B cell (primary cell): ENCODE measurements around the gene CCDC126. TPM values are rescaled to one million over a fixed set of nuclear protein-coding genes. Genes with fewer than 3 reads are reported as not detected.

Experiments
- ATAC-seq: fragments of 200-7000 bp; cut with Tn5 transposase; one replicate; pipeline ENCODE4 v1.10.0; 2021; ENCODE audit warnings: low read depth, mild to moderate bottlenecking, moderate number of reproducible peaks, moderate library complexity
- CTCF ChIA-PET: fragments of 350-600 bp; sonication (Branson Sonifier 250); formaldehyde crosslinking; loops from one replicate; lab custom pipeline; 2021; ENCODE audit warnings: antibody characterized with exemption, inconsistent platforms; lab: Charles Lee
- POLR2A ChIA-PET: fragments of 350-600 bp; sonication (Branson Sonifier 250); formaldehyde crosslinking; loops from one replicate; lab custom pipeline; 2021; ENCODE audit warnings: antibody characterized with exemption; lab: Charles Lee
- DNase-seq: peaks from one replicate; pipeline ENCODE4 v3.0.0; 2013
- H2AFZ ChIP-seq: 2 replicates; pipeline ENCODE4 v1.6.1; 2012; ENCODE audit warnings: mild to moderate bottlenecking, low read depth, low read length; ENCODE audit not compliant: insufficient read depth, poor library complexity, severe bottlenecking
- H3K27ac ChIP-seq, 2 donors: 1 replicate in 1 of 2; 2 replicates in 1 of 2; pipeline ENCODE4 v1.5.1; 2012 to 2013; ENCODE audit warnings: low read length in 2 of 2, mild to moderate bottlenecking in 2 of 2, moderate library complexity in 1 of 2
- H3K27me3 ChIP-seq, 4 experiments: fragments of 200-600 bp in 1 of 4; sonication (generic) in 1 of 4; replicated peaks in 1 of 4; 1 replicate in 2 of 4; 2 replicates in 2 of 4; pipeline versions ENCODE4 v1.6.1 to v1.7.0; 2013 to 2016; ENCODE audit warnings: low read length in 3 of 4, mild to moderate bottlenecking in 2 of 4, mixed read lengths in 1 of 4, moderate library complexity in 1 of 4; ENCODE audit not compliant: insufficient read depth in 4 of 4, control insufficient read depth in 3 of 4; ENCODE audit errors: control extremely low read depth in 1 of 4
- H3K36me3 ChIP-seq, 2 experiments: replicated peaks in 1 of 2; 1 replicate in 1 of 2; 2 replicates in 1 of 2; pipeline versions ENCODE4 v1.6.1 to v1.7.1; 2013; ENCODE audit warnings: low read length in 1 of 2; ENCODE audit not compliant: insufficient read depth in 2 of 2, control insufficient read depth in 1 of 2; ENCODE audit errors: control extremely low read depth in 1 of 2, extremely low read depth in 1 of 2
- H3K4me1 ChIP-seq, 2 donors: fragments of 200-600 bp in 1 of 2; sonication (generic) in 1 of 2; 1 replicate in 1 of 2; 2 replicates in 1 of 2; pipeline versions ENCODE4 v1.5.1 to v1.6.1; 2013 to 2017; ENCODE audit warnings: low read length in 2 of 2; ENCODE audit not compliant: control insufficient read depth in 2 of 2, insufficient read depth in 2 of 2
- H3K4me2 ChIP-seq: replicated peaks from 2 replicates; pipeline ENCODE3; 2012; ENCODE audit warnings: mild to moderate bottlenecking, low read depth, low read length; ENCODE audit not compliant: poor library complexity, severe bottlenecking
- H3K4me3 ChIP-seq, 5 experiments: fragments of 200-600 bp in 1 of 5; sonication (generic) in 1 of 5; 1 replicate in 3 of 5; 2 replicates in 2 of 5; pipeline versions ENCODE4 v1.5.1 to v1.7.0; 2011 to 2016; ENCODE audit warnings: low read length in 4 of 5, mild to moderate bottlenecking in 4 of 5, low read depth in 2 of 5, control low read depth in 1 of 5, moderate library complexity in 1 of 5; ENCODE audit not compliant: insufficient read depth in 1 of 5; ENCODE audit errors: control extremely low read depth in 1 of 5, extremely low read depth in 1 of 5
- H3K79me2 ChIP-seq: fragments of 200-600 bp; sonication (generic); one replicate; pipeline ENCODE4 v1.6.0; 2016; ENCODE audit warnings: low read length; ENCODE audit not compliant: control insufficient read depth, insufficient read depth
- H3K9ac ChIP-seq: fragments of 200-600 bp; sonication (generic); 2 replicates; pipeline ENCODE4 v1.6.1; 2017; ENCODE audit warnings: mild to moderate bottlenecking, low read length, moderate library complexity
- H3K9me3 ChIP-seq, 3 donors: one replicate each; pipeline versions ENCODE4 v1.6.1 to v1.7.1; 2013; ENCODE audit warnings: low read length in 2 of 3; ENCODE audit not compliant: control insufficient read depth in 2 of 3, insufficient read depth in 1 of 3; ENCODE audit errors: control extremely low read depth in 1 of 3
- H4K20me1 ChIP-seq: 2 replicates; pipeline ENCODE4 v1.6.0; 2012; ENCODE audit warnings: mild to moderate bottlenecking, low read length; ENCODE audit not compliant: insufficient read depth, control insufficient read depth, poor library complexity, severe bottlenecking
- H3K27ac Mint-ChIP-seq: one replicate; pipeline ENCODE4 v1.8.0; 2021; ENCODE audit warnings: mixed read lengths
- H3K27me3 Mint-ChIP-seq: one replicate; pipeline ENCODE4 v1.8.0; 2021; ENCODE audit warnings: mixed read lengths
- H3K4me1 Mint-ChIP-seq: one replicate; pipeline ENCODE4 v1.8.0; 2021; ENCODE audit warnings: mixed read lengths
- H3K4me3 Mint-ChIP-seq: one replicate; pipeline ENCODE4 v1.8.0; 2021; ENCODE audit warnings: mixed read lengths
- H3K9me3 Mint-ChIP-seq: one replicate; pipeline ENCODE4 v1.8.0; 2022; ENCODE audit warnings: mixed read lengths; ENCODE audit not compliant: insufficient read depth
- CTCF ChIP-seq: fragments of 200-600 bp; IDR thresholded peaks from one replicate; pipeline ENCODE4 v1.8.0; 2022; ENCODE audit warnings: antibody characterized with exemption, mild to moderate bottlenecking
- EZH2 ChIP-seq: IDR thresholded peaks from 2 replicates; pipeline ENCODE4 v1.6.1; 2012; ENCODE audit warnings: borderline replicate concordance, low read depth, mild to moderate bottlenecking, moderate library complexity, low read length; ENCODE audit not compliant: insufficient read depth, poor library complexity, severe bottlenecking
- WGBS: methylation state at CpG from one replicate; pipeline ENCODE4 v1.1.5; 2013; ENCODE audit warnings: missing lambda C conversion rate; ENCODE audit not compliant: insufficient coverage; 5-methylcytosine and 5-hydroxymethylcytosine counted together
- intact Hi-C: fragments of 100-400 bp; cut with micrococcal nuclease; formaldehyde crosslinking; loops from one replicate; pipeline ENCODE4 v1.10.0; 2022
- polyA plus RNA-seq: library from polyadenylated mRNA; depleted of rRNA; stranded (reverse); fragments of >200 nt; gene quantifications from 2 replicates; pipeline ENCODE4 v1.2.3, GENCODE V29; 2012
- total RNA-seq, 2 donors: library from RNA; stranded (reverse); fragments of 120-200 nt in 1 of 2; gene quantifications; 1 replicate in 1 of 2; 2 replicates in 1 of 2; pipeline versions ENCODE4 v1.2.3 to v1.2.4, GENCODE V29; 2013 to 2022

Gene CCDC126
- total and polyA plus RNA-seq, 2 donors (not counting 1 experiment from before 2014, with no cell fraction given): 3.1 to 18.0 TPM

DNA sequence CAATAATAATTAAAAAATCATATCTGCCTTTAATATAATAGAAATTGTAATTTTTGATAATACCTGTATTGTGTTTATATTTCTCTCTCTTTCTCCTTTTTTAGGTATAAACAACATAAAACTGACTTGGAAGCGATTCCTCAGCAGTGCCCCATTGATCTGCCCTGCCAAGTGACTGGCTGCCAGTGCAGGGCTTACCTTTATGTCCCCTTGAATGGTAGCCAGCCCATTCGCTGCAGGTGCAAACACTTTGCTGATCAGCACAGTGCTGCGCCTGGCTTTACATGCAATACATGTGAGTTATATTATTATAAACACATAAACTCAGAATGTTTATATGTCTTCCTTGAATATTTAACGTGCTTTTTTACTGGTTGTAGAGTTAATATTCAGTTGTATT, 92.0 kb downstream of the CCDC126 start:
- H3K27ac ChIP-seq: no peak overlapping the region
- H3K4me1 ChIP-seq: no peaks in the 10 kb centered on the region
- H3K4me2 ChIP-seq: no peak overlapping the region
- POLR2A ChIA-PET: no interaction called here
- Mint-ChIP-seq H3K27me3 (no peaks in the 10 kb centered on the region), H3K4me3 (no peak overlapping the region), H3K27ac (no peak overlapping the region), H3K4me1 (peaks cover 4% of the 10 kb centered on the region), H3K9me3 (no peaks in the 10 kb centered on the region)
- no peak overlapping the region for H2AFZ ChIP-seq
- CTCF ChIA-PET: no interaction called here
- no peaks in the 10 kb centered on the region for H3K9me3 ChIP-seq
- no peak overlapping the region for H3K9ac ChIP-seq
- no peak for DNase-seq
- no peaks in the 10 kb centered on the region for H3K27me3 ChIP-seq
- H3K4me3 ChIP-seq: no peak overlapping the region
- intact Hi-C loops: loop anchor here (10.0 kb wide), 1 partner anchor 886 kb away; the partner anchor contains the start of gene PALS2
- no peak for ATAC-seq
- 100% methylated on average over 1 of the region's 4 CpGs for WGBS
- no peaks in the 10 kb centered on the region for H4K20me1 ChIP-seq
- H3K79me2 ChIP-seq: no peaks in the 10 kb centered on the region
- TF ChIP-seq EZH2: no peak
- no peak for TF ChIP-seq CTCF
- peaks cover 4 to 5% of the 10 kb centered on the region in 2 experiments for H3K36me3 ChIP-seq

DNA sequence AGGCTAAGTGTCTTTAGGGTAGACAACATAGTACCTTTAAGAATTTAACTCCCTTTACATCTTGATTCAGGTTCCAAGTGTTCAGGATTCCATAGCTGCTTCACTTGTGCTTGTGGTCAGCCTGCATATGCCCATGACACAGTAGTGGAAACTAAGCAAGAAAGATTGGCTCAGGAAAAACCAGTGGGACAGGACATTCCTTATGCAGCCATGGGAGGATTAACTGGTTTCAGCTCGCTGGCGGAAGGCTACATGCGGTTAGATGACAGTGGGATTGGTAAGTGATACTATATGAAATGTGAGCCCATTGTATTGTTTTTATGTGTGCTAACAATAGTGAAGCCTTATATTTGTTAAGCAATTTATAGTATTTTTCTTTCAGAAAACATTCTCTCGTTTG, 94.1 kb downstream of the CCDC126 start:
- no peaks in the 10 kb centered on the region for H3K79me2 ChIP-seq
- no peaks in the 10 kb centered on the region for H3K9me3 ChIP-seq
- CTCF ChIA-PET: no interaction called here
- Mint-ChIP-seq H3K27me3 (no peaks in the 10 kb centered on the region), H3K4me1 (no peaks in the 10 kb centered on the region), H3K27ac (no peak overlapping the region), H3K9me3 (no peaks in the 10 kb centered on the region), H3K4me3 (no peak overlapping the region)
- H3K4me1 ChIP-seq: no peaks in the 10 kb centered on the region
- intact Hi-C loops: no loop called here
- peaks cover 5 to 6% of the 10 kb centered on the region in 2 experiments for H3K36me3 ChIP-seq
- H4K20me1 ChIP-seq: no peaks in the 10 kb centered on the region
- DNase-seq (no peak), ATAC-seq (no peak)
- H3K9ac ChIP-seq: no peak overlapping the region
- TF ChIP-seq EZH2 (no peak), CTCF (no peak)
- 90% methylated on average over 3 of the region's 4 CpGs for WGBS
- H3K4me3 ChIP-seq: no peak overlapping the region
- no peak overlapping the region for H2AFZ ChIP-seq
- no peaks in the 10 kb centered on the region for H3K27me3 ChIP-seq
- POLR2A ChIA-PET: no interaction called here
- no peak overlapping the region for H3K27ac ChIP-seq
- H3K4me2 ChIP-seq: no peak overlapping the region
